SU-DHL-6 (cell line): ENCODE results near the gene CCNL2.

Experiments used
- H2AFZ ChIP-seq: fragments of 200-600 bp; sonication (generic); 2 replicates; pipeline ENCODE4 v1.6.1; 2014; ENCODE audit warnings: low read depth, mild to moderate bottlenecking, moderate library complexity, mixed read lengths, antibody characterized with exemption, low read length; ENCODE audit not compliant: severe bottlenecking
- H3F3A ChIP-seq: fragments of 200-600 bp; shearing (Covaris generic); 2 replicates; pipeline ENCODE4 v1.6.0; 2016; ENCODE audit warnings: antibody characterized with exemption, mild to moderate bottlenecking; ENCODE audit not compliant: insufficient read depth
- H3K27ac ChIP-seq: fragments of 200-600 bp; sonication (generic); 2 replicates; pipeline ENCODE4 v1.5.1; 2016; ENCODE audit warnings: low read depth, mild to moderate bottlenecking, low read length, moderate library complexity, mixed read lengths
- H3K27me3 ChIP-seq: fragments of 200-600 bp; sonication (generic), shearing (Covaris generic); 2 replicates; pipeline ENCODE4 v1.6.0; 2014; ENCODE audit warnings: mild to moderate bottlenecking, low read length
- H3K36me3 ChIP-seq: fragments of 200-600 bp; sonication (generic); 2 replicates; pipeline ENCODE4 v1.6.1; 2014; ENCODE audit warnings: mild to moderate bottlenecking, low read length, mixed read lengths
- H3K4me2 ChIP-seq: fragments of 300-600, 200-600 bp; shearing (Covaris generic), sonication (generic); 2 replicates; pipeline ENCODE4 v1.6.0; 2014; ENCODE audit warnings: low read length, low read depth, mild to moderate bottlenecking; ENCODE audit not compliant: poor library complexity, severe bottlenecking
- H3K4me3 ChIP-seq: fragments of 200-600 bp; sonication (generic); 2 replicates; pipeline ENCODE4 v1.5.1; 2014; ENCODE audit warnings: antibody characterized with exemption, low read length, mild to moderate bottlenecking, mixed read lengths; ENCODE audit not compliant: insufficient read depth, poor library complexity, severe bottlenecking
- H3K79me2 ChIP-seq: fragments of 200-600 bp; sonication (generic); 2 replicates; pipeline ENCODE4 v1.6.1; 2014; ENCODE audit warnings: mild to moderate bottlenecking, low read length, moderate library complexity; ENCODE audit not compliant: insufficient read depth
- H3K9ac ChIP-seq: fragments of 200-600 bp; sonication (generic); 2 replicates; pipeline ENCODE4 v1.7.0; 2014; ENCODE audit warnings: mild to moderate bottlenecking, low read length
- H3K9me2 ChIP-seq: fragments of 200-600 bp; sonication (generic); replicated peaks from 2 replicates; pipeline ENCODE4 v1.6.1; 2014; ENCODE audit warnings: low read length; ENCODE audit not compliant: insufficient read depth
- H3K9me3 ChIP-seq: fragments of 200-600 bp; sonication (generic); 2 replicates; pipeline ENCODE4 v1.6.1; 2014; ENCODE audit warnings: low read length, mixed read lengths; ENCODE audit not compliant: insufficient read depth
- H4K20me1 ChIP-seq: fragments of 200-600 bp; sonication (generic); 2 replicates; pipeline ENCODE4 v1.6.1; 2014; ENCODE audit warnings: low read depth, mild to moderate bottlenecking, antibody characterized with exemption, low read length, moderate library complexity, mixed read lengths
- CTCF ChIP-seq: fragments of 200-600 bp; sonication (generic); IDR thresholded peaks from one replicate; pipeline ENCODE4 v1.5.1; 2017; ENCODE audit warnings: antibody characterized with exemption, mild to moderate bottlenecking, low read length, moderate library complexity; ENCODE audit not compliant: insufficient read depth, poor library complexity, severe bottlenecking
- EZH2phosphoT487 ChIP-seq: fragments of 200-600 bp; sonication (generic), shearing (Covaris generic); conservative IDR thresholded peaks from 2 replicates; pipeline ENCODE4 v1.6.1; 2018; ENCODE audit warnings: mild to moderate bottlenecking, antibody characterized with exemption, low read length, moderate library complexity, mixed read lengths

The CCNL2 gene

GRCh38 chr1:1337793-1338147 is 61.4 kb downstream of the CCNL2 start:
- H3K4me2 ChIP-seq: no peak overlapping the region
- TF ChIP-seq EZH2phosphoT487 (no peak), CTCF (no peak)
- no peak overlapping the region for H2AFZ ChIP-seq
- no peaks in the 10 kb centered on the region for H4K20me1 ChIP-seq
- no peaks in the 10 kb centered on the region for H3F3A ChIP-seq
- no peaks in the 10 kb centered on the region for H3K9me2 ChIP-seq
- no peaks in the 10 kb centered on the region for H3K9me3 ChIP-seq
- no peaks in the 10 kb centered on the region for H3K27me3 ChIP-seq
- H3K27ac ChIP-seq: no peak overlapping the region
- H3K36me3 ChIP-seq: no peaks in the 10 kb centered on the region
- no peak overlapping the region for H3K4me3 ChIP-seq
- no peaks in the 10 kb centered on the region for H3K79me2 ChIP-seq
- no peak overlapping the region for H3K9ac ChIP-seq

- H3K9me3 ChIP-seq: no peaks in the 10 kb centered on the region
- TF ChIP-seq CTCF (no peak), EZH2phosphoT487 (no peak)
- no peaks in the 10 kb centered on the region for H3K9me2 ChIP-seq
- H3K36me3 ChIP-seq: no peaks in the 10 kb centered on the region
- H2AFZ ChIP-seq: no peak overlapping the region
- no peaks in the 10 kb centered on the region for H3F3A ChIP-seq
- no peak overlapping the region for H3K27ac ChIP-seq
- H3K4me2 ChIP-seq: no peak overlapping the region
- no peaks in the 10 kb centered on the region for H3K27me3 ChIP-seq
- no peaks in the 10 kb centered on the region for H3K79me2 ChIP-seq
- no peak overlapping the region for H3K9ac ChIP-seq
- H4K20me1 ChIP-seq: no peaks in the 10 kb centered on the region
- no peak overlapping the region for H3K4me3 ChIP-seq
Observed at GRCh38 chr1:1336931-1337792, 62.0 kb downstream of the CCNL2 start.

- no peaks in the 10 kb centered on the region for H3K9me3 ChIP-seq
- H3K4me3 ChIP-seq: no peak overlapping the region
- H3K9ac ChIP-seq: no peak overlapping the region
- H4K20me1 ChIP-seq: no peaks in the 10 kb centered on the region
- no peak overlapping the region for H3K27ac ChIP-seq
- no peaks in the 10 kb centered on the region for H3K27me3 ChIP-seq
- H3K4me2 ChIP-seq: no peak overlapping the region
- no peaks in the 10 kb centered on the region for H3F3A ChIP-seq
- no peaks in the 10 kb centered on the region for H3K36me3 ChIP-seq
- H3K9me2 ChIP-seq: no peaks in the 10 kb centered on the region
- no peak overlapping the region for H2AFZ ChIP-seq
- H3K79me2 ChIP-seq: no peaks in the 10 kb centered on the region
- TF ChIP-seq EZH2phosphoT487 (no peak), CTCF (no peak)
Observed at GRCh38 chr1:1336446-1336845, 62.7 kb downstream of the CCNL2 start.
